GM13976 (cell line): ENCODE measurements around the gene GFI1.

ENCODE experiments used
- DNase-seq: peaks from one replicate; pipeline ENCODE4 v3.0.0; 2012; ENCODE audit warnings: low spot score
- in situ Hi-C: fragments of 300-500 bp; cut with MboI; formaldehyde crosslinking; loops from one replicate; pipeline ENCODE4 v1.12.0; 2022; ENCODE audit warnings: low sequenced_read_pairs, mixed read lengths, inconsistent platforms; ENCODE audit not compliant: unreplicated experiment
- TF ChIP-seq, protein P1 (sequence below): IDR thresholded peaks from 2 replicates; pipeline ENCODE4 v1.5.1; 2012; ENCODE audit warnings: borderline replicate concordance, mild to moderate bottlenecking; ENCODE audit not compliant: insufficient read depth; ENCODE audit errors: extremely low read depth, missing control alignments, control extremely low read depth

Gene GFI1

GRCh38 chr1:92511541-92511940 is 24.8 kb upstream of the GFI1 start:
- in situ Hi-C loops, result no loop called here
- TF ChIP-seq, protein P1, sequence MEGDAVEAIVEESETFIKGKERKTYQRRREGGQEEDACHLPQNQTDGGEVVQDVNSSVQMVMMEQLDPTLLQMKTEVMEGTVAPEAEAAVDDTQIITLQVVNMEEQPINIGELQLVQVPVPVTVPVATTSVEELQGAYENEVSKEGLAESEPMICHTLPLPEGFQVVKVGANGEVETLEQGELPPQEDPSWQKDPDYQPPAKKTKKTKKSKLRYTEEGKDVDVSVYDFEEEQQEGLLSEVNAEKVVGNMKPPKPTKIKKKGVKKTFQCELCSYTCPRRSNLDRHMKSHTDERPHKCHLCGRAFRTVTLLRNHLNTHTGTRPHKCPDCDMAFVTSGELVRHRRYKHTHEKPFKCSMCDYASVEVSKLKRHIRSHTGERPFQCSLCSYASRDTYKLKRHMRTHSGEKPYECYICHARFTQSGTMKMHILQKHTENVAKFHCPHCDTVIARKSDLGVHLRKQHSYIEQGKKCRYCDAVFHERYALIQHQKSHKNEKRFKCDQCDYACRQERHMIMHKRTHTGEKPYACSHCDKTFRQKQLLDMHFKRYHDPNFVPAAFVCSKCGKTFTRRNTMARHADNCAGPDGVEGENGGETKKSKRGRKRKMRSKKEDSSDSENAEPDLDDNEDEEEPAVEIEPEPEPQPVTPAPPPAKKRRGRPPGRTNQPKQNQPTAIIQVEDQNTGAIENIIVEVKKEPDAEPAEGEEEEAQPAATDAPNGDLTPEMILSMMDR, result no peak
- no peak for DNase-seq

DNA sequence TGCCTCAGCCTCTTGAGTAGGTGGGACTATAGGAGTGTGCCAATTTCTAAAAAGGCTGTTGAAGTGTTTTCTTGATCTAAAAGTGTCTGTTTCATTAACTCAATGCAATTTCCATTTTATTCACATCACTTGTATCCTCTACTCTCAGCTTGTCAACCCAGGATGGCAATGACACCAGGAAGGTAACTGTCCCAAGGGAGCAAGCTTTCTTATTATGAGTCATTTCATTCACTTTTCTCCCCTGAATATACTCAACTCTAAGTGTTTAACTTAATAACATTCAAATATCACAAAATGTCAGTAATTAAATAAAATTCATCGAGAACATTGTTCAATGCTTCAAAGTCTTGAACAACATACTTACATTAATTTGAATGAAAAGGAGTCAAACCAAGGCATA is 22.9 kb upstream of the GFI1 start:
- no peak for DNase-seq
- in situ Hi-C loops, result no loop called here
- TF ChIP-seq, protein P1, result no peak

DNA sequence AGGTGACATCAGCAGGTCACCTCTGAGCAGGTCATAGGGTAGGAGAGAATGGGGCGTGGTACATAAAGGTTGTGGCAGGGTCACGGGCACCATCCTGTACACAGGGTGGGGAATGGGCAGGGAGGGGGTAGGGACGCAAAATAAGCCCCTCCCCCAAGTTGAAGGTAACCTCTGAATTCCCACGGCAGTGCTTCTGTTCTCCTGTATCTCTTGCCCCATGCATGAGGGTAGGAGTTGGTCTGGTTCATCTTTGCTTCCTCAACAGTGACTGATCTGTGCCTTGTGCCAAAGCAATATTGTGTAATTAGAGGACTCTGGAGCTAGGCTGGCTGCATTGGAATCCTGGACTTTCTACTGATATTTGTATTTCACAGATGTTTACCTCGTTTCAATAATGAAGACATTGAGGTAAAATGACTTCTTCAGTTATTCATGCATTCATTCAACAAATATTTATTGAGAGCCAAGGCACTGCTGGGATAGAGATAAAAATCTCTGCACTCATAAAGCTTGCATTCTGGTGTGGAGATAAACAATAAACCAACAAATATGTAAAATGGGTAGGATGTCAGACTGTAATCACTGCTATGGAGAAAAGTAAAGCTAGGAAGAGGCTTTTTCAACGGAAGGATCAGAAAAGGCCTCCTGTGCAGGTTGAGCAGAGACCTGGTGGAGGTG is 18.4 kb upstream of the GFI1 start:
- in situ Hi-C loops, result no loop called here
- TF ChIP-seq, protein P1, result no peak
- no peak for DNase-seq

DNA sequence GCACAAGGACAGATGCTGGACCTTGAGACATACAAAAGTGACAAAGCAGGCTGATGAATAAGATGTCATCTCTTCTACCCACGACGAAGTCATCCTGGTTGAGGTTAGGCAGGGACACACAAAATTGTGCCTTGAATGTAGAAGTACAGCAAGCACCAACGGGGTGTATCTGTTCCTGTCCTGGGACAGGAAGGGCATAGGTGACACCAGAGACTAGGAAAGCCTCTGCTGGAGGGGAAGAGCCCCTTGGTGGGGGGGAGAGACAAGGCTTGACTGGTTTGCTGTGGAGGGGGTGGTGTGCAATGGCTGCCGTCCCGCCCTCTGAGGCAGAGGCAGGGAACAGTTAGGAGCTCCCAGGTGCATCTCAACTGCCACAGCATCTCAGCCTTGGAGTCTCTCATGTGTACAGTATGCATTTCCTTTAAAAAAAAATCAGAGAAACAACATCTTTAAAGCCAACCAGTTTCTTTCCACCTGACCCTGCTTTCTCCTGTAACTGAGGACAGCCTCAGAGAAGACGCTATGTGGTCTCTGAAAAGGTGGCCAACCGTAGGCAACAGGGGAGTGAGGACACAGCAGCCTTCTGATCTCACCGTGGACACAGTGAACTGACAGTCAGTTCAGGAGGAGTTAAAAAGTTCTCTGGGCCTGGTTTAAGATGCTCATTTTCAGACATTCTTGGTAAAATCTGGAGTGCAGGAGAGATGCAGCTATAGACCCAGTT is 17.7 kb upstream of the GFI1 start:
- in situ Hi-C loops, result no loop called here
- TF ChIP-seq, protein P1, result no peak
- DNase-seq, result no peak

DNA sequence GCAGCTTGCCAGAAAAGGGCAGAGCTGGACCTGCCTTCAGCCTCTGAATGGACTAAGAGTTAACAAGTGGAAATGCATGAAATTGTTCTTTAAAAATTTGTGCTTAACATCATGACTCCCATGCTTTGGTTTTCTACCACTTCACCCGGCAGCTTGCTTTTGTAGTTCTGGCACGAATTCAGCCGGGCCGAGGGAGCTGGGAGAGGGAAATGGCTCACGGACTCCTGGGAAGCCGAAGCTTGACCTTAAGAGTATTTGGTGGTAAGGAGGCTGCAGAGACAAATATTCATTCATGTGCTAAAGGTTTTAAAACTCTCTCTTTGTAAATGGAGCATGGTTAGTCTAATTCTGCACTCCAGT is 17.2 kb upstream of the GFI1 start:
- TF ChIP-seq, protein P1, result no peak
- DNase-seq, result no peak
- in situ Hi-C loops, result no loop called here

DNA sequence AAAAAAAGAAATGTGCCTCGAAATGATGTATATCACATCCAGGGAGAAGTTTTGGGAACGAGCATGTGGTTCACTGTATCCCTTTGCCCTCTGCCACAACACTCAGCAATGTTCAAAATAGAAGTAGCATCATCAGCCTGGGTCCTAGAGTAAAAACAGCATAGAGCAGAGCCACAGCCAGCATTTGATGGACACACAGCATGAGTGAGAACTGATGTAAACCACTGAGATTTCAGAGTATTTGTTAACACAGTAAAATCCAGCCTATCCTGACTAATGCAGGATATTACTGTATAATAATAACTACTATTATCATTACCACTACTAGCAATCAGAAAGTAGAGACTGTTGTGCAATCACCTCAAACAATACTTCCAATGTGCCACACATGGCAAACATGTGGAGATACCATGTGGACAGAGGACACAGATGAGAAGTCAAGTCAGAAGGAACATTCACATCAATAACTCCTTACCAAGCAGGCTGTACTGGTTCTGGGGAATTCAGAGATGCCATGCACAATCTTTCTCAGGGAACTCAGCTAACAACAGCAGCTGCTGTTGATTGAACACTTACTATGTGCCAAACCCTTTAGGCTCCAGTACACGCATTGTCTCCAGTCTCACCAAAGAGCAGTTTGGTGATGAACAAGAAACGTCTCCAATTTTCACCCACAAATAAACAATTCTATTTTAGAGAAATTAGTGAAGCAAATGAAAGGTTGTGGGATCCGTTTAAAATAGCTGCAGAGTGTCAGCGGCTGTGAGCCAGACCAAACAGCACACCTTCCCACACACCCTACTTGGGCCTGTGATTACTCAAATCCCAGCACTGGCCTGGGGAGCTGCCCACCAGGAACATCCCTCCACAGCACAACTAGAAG is 16.6 kb upstream of the GFI1 start:
- TF ChIP-seq, protein P1, result no peak
- peak; percentile 41 for DNase-seq
- in situ Hi-C loops, result no loop called here
